ENCODE data around the gene BAIAP2.

- TF ChIP-seq CTCF (IDR thresholded peaks at IDR 0.05) = no peak
- no peak for TF ChIP-seq ZFX (IDR thresholded peaks at IDR 0.05; ENCODE audit: borderline replicate concordance)
These were observed 28.1 kb upstream of the BAIAP2 start for GRCh38 chr17:81006891-81007290.
